Caco-2 (cell line): ENCODE measurements around the gene SLC24A1. TPM values are rescaled to one million over a fixed set of nuclear protein-coding genes. Genes with fewer than 3 reads are reported as not detected.
"Not testable (repeated sequence)": the region's sequence is repeated elsewhere in the genome, so short reads cannot be mapped to it uniquely, and the experiment has no call there.

ENCODE experiments used
- BruUV-seq: library from RNA; stranded (reverse); fragments of 400-500 nt; replicated peaks from 2 replicates; lab custom pipeline; 2021; lab: Mats Ljungman, UMichigan
- CTCF ChIA-PET: fragments of 300-600 bp; sonication (Branson Sonifier 250); formaldehyde crosslinking; loops from one replicate; lab custom pipeline; 2022; ENCODE audit warnings: antibody characterized with exemption; lab: Charles Lee
- POLR2A ChIA-PET: fragments of 300-600 bp; sonication (Branson Sonifier 250); formaldehyde crosslinking; loops from one replicate; lab custom pipeline; 2022; ENCODE audit warnings: antibody characterized with exemption; lab: Charles Lee
- DNase-seq, 2 experiments: peaks; one replicate each; pipeline versions ENCODE4 v3.0.0 to v3.0.0-alpha.2; 2020 to 2022
- H3K27me3 ChIP-seq: replicated peaks from 2 replicates; pipeline ENCODE4 v1.6.0; 2011; ENCODE audit warnings: low read length; ENCODE audit not compliant: control insufficient read depth, insufficient read depth
- H3K36me3 ChIP-seq: 2 replicates; pipeline ENCODE4 v1.5.1; 2011; ENCODE audit warnings: low read length; ENCODE audit not compliant: control insufficient read depth, insufficient read depth
- H3K4me1 ChIP-seq: fragments of 250-450 bp; sonication (Bioruptor Pico); 2 replicates; pipeline ENCODE4 v1.5.1; 2020; ENCODE audit warnings: mild to moderate bottlenecking
- H3K4me3 ChIP-seq: 2 replicates; pipeline ENCODE4 v1.5.1; 2011; ENCODE audit warnings: low read depth, mild to moderate bottlenecking, control low read depth, low read length
- H3K9me3 ChIP-seq: fragments of 250-450 bp; sonication (Bioruptor Pico); 2 replicates; pipeline ENCODE4 v1.5.1; 2020; ENCODE audit warnings: mild to moderate bottlenecking, moderate library complexity
- H3K27ac Mint-ChIP-seq: one replicate; pipeline ENCODE4 v1.8.0; 2022; ENCODE audit warnings: mixed read lengths; ENCODE audit not compliant: unreplicated experiment
- H3K27me3 Mint-ChIP-seq: one replicate; pipeline ENCODE4 v1.8.0; 2022; ENCODE audit warnings: mixed read lengths; ENCODE audit not compliant: insufficient read depth, unreplicated experiment
- H3K36me3 Mint-ChIP-seq: one replicate; pipeline ENCODE4 v1.8.0; 2022; ENCODE audit warnings: mild to moderate bottlenecking, mixed read lengths; ENCODE audit not compliant: insufficient read depth, unreplicated experiment
- H3K4me1 Mint-ChIP-seq: one replicate; pipeline ENCODE4 v1.8.0; 2022; ENCODE audit warnings: low read depth, mixed read lengths; ENCODE audit not compliant: unreplicated experiment
- H3K4me3 Mint-ChIP-seq: one replicate; pipeline ENCODE4 v1.8.0; 2022; ENCODE audit warnings: mild to moderate bottlenecking, moderate library complexity, mixed read lengths; ENCODE audit not compliant: unreplicated experiment
- H3K9me3 Mint-ChIP-seq: one replicate; pipeline ENCODE4 v1.8.0; 2022; ENCODE audit warnings: mixed read lengths; ENCODE audit not compliant: unreplicated experiment
- CTCF ChIP-seq, 2 experiments: fragments of 200-600 bp in 1 of 2; IDR thresholded peaks; 1 replicate in 1 of 2; 2 replicates in 1 of 2; pipeline versions ENCODE4 v1.5.1 to v1.8.0; 2011 to 2022; ENCODE audit warnings: antibody characterized with exemption in 1 of 2, control low read depth in 1 of 2, inconsistent platforms in 1 of 2, low read depth in 1 of 2, low read length in 1 of 2, mild to moderate bottlenecking in 1 of 2, moderate library complexity in 1 of 2; ENCODE audit not compliant: insufficient read depth in 1 of 2, severe bottlenecking in 1 of 2, unreplicated experiment in 1 of 2
- intact Hi-C: fragments of 100-400 bp; cut with micrococcal nuclease; formaldehyde crosslinking; loops from one replicate; pipeline ENCODE4 v1.10.0; 2022; ENCODE audit not compliant: unreplicated experiment
- total RNA-seq: library from RNA; stranded (reverse); gene quantifications from 2 replicates; pipeline ENCODE4 v1.2.3, GENCODE V29; 2022

The SLC24A1 gene
- total RNA-seq, 1 experiment from 2014 or later: 8.7 TPM

- Mint-ChIP-seq H3K4me1 (peaks cover 7% of the 10 kb centered on the region), H3K27ac (peak overlapping the region; percentile 50), H3K4me3 (no peak overlapping the region), H3K9me3 (no peaks in the 10 kb centered on the region), H3K36me3 (peaks cover 11% of the 10 kb centered on the region), H3K27me3 (no peaks in the 10 kb centered on the region)
- Histone ChIP-seq H3K27me3 (no peaks in the 10 kb centered on the region), H3K9me3 (no peaks in the 10 kb centered on the region), H3K36me3 (no peaks in the 10 kb centered on the region), H3K4me1 (peaks cover 9% of the 10 kb centered on the region), H3K4me3 (no peak overlapping the region)
- no TSS peak for BruUV-seq
- CTCF ChIA-PET: no interaction called here
- POLR2A ChIA-PET: no interaction called here
- TF ChIP-seq CTCF (IDR thresholded peaks at IDR 0.05; ENCODE audit: insufficient read depth in 1 of 2, low read depth in 1 of 2, low read length in 1 of 2, severe bottlenecking in 1 of 2, unreplicated experiment in 1 of 2): no peak
- intact Hi-C loops: no loop called here
- DNase-seq: no peak
Measured at GRCh38 chr15:65612949-65613744, 8.6 kb upstream of the SLC24A1 start.

GRCh38 chr15:65615887-65616286 lies 5.9 kb upstream of the SLC24A1 start:
- H3K4me3 ChIP-seq, intact Hi-C loops, H3K27me3 ChIP-seq, H3K36me3 ChIP-seq, H3K4me3 Mint-ChIP-seq, CTCF ChIA-PET, H3K4me1 Mint-ChIP-seq, H3K9me3 ChIP-seq, H3K27me3 Mint-ChIP-seq, H3K27ac Mint-ChIP-seq, BruUV-seq, POLR2A ChIA-PET, H3K4me1 ChIP-seq, H3K36me3 Mint-ChIP-seq, DNase-seq, H3K9me3 Mint-ChIP-seq: not testable (repeated sequence)

- no peaks in the 10 kb centered on the region for H3K36me3 Mint-ChIP-seq
Measured at GRCh38 chr15:65618560-65619109, 3.1 kb upstream of the SLC24A1 start.

More at GRCh38 chr15:65618560-65619109, 3.1 kb upstream of the SLC24A1 start:
- no peaks in the 10 kb centered on the region for H3K9me3 Mint-ChIP-seq
- no peaks in the 10 kb centered on the region for H3K36me3 ChIP-seq
- no peaks in the 10 kb centered on the region for H3K27me3 ChIP-seq
- no peak for DNase-seq
- no peaks in the 10 kb centered on the region for H3K27me3 Mint-ChIP-seq
- H3K4me1 Mint-ChIP-seq: no peaks in the 10 kb centered on the region
- H3K4me3 ChIP-seq: no peak overlapping the region
- no peak overlapping the region for H3K4me3 Mint-ChIP-seq
- BruUV-seq: no TSS peak
- intact Hi-C loops: no loop called here
- H3K9me3 ChIP-seq: no peaks in the 10 kb centered on the region
- POLR2A ChIA-PET: no interaction called here
- no peak overlapping the region for H3K27ac Mint-ChIP-seq
- CTCF ChIA-PET: no interaction called here
- no peak for TF ChIP-seq CTCF (IDR thresholded peaks at IDR 0.05; ENCODE audit: insufficient read depth in 1 of 2, low read depth in 1 of 2, low read length in 1 of 2, severe bottlenecking in 1 of 2, unreplicated experiment in 1 of 2)
- H3K4me1 ChIP-seq: no peaks in the 10 kb centered on the region
